ENCODE data around the gene PAK5.

DNA sequence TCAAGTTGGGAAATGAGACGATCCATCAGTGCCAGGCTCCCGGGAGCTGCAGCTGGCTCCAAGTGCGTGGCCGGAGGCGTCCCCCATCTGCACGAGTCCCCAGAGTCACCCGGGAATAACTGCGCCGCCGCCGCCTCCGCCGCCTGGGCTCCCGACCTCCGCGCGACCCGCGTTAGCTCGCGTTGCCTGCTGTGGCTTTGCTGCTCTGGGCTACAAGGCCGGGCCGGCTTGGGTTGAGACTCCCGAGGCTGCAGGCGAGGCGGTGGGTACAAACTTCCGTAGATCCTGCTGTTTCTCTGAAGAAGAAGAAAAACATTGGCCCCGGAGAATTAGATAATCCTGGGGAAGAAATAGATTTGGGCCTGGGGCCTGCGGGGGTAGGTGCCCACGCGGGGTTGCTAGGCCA is 331.9 kb downstream of the PAK5 start:
- TF ChIP-seq, protein P1, sequence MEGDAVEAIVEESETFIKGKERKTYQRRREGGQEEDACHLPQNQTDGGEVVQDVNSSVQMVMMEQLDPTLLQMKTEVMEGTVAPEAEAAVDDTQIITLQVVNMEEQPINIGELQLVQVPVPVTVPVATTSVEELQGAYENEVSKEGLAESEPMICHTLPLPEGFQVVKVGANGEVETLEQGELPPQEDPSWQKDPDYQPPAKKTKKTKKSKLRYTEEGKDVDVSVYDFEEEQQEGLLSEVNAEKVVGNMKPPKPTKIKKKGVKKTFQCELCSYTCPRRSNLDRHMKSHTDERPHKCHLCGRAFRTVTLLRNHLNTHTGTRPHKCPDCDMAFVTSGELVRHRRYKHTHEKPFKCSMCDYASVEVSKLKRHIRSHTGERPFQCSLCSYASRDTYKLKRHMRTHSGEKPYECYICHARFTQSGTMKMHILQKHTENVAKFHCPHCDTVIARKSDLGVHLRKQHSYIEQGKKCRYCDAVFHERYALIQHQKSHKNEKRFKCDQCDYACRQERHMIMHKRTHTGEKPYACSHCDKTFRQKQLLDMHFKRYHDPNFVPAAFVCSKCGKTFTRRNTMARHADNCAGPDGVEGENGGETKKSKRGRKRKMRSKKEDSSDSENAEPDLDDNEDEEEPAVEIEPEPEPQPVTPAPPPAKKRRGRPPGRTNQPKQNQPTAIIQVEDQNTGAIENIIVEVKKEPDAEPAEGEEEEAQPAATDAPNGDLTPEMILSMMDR (optimal IDR thresholded peaks at IDR 0.05 in 1 of 3, IDR thresholded peaks at IDR 0.05 in 1 of 3, conservative IDR thresholded peaks at IDR 0.05 in 1 of 3; ENCODE audit: extremely low read depth in 1 of 3, insufficient read depth in 2 of 3, low read length in 3 of 3): no peak
- TF ChIP-seq EZH2 (IDR thresholded peaks at IDR 0.05; ENCODE audit: low read length): peak; percentile 76
